HG03095 (cell line): Measurements from ENCODE around the gene ERC2.
"Not testable (repeated sequence)": the region's sequence is repeated elsewhere in the genome, so short reads cannot be mapped to it uniquely, and the experiment has no call there.

Experiments used
- ATAC-seq: cut with Tn5 transposase; IDR thresholded peaks from one replicate; pipeline ENCODE4 v1.9.1; 2021; ENCODE audit warnings: moderate library complexity; ENCODE audit not compliant: unreplicated experiment

ERC2 gene

GRCh38 chr3:56086355-56086754 lies 381.9 kb downstream of the ERC2 start:
- ATAC-seq = no peak

- no peak for ATAC-seq
Observed at GRCh38 chr3:56081246-56081645, 387.0 kb downstream of the ERC2 start.

GRCh38 chr3:56076746-56077145 lies 391.5 kb downstream of the ERC2 start:
- no peak for ATAC-seq

- no peak for ATAC-seq
Observed at GRCh38 chr3:56075089-56075488, 393.2 kb downstream of the ERC2 start.

GRCh38 chr3:56069766-56070165 lies 398.5 kb downstream of the ERC2 start:
- ATAC-seq = no peak

GRCh38 chr3:56066405-56066804 lies 401.9 kb downstream of the ERC2 start:
- ATAC-seq = not testable (repeated sequence)

- ATAC-seq = no peak
Observed at GRCh38 chr3:56064684-56065083, 403.6 kb downstream of the ERC2 start.

- ATAC-seq = no peak
Observed at GRCh38 chr3:56061279-56061626, 407.0 kb downstream of the ERC2 start.

- no peak for ATAC-seq
Observed at GRCh38 chr3:56060521-56061278, 407.6 kb downstream of the ERC2 start.

GRCh38 chr3:56059731-56060130 lies 408.5 kb downstream of the ERC2 start:
- ATAC-seq = no peak

- no peak for ATAC-seq
Observed at GRCh38 chr3:56055951-56056350, 412.3 kb downstream of the ERC2 start.

- no peak for ATAC-seq
Observed at GRCh38 chr3:56055546-56055945, 412.7 kb downstream of the ERC2 start.

GRCh38 chr3:56054844-56055243 lies 413.4 kb downstream of the ERC2 start:
- ATAC-seq = no peak

GRCh38 chr3:56053727-56054126 lies 414.5 kb downstream of the ERC2 start:
- ATAC-seq = no peak

- no peak for ATAC-seq
Observed at GRCh38 chr3:56052188-56052587, 416.1 kb downstream of the ERC2 start.

- ATAC-seq = no peak
Observed at GRCh38 chr3:56051052-56051451, 417.2 kb downstream of the ERC2 start.

- no peak for ATAC-seq
Observed at GRCh38 chr3:56048946-56049345, 419.3 kb downstream of the ERC2 start.

GRCh38 chr3:56048331-56048730 lies 419.9 kb downstream of the ERC2 start:
- no peak for ATAC-seq

- no peak for ATAC-seq
Observed at GRCh38 chr3:56042326-56042951, 425.8 kb downstream of the ERC2 start.

- ATAC-seq = no peak
Observed at GRCh38 chr3:56025326-56025725, 442.9 kb downstream of the ERC2 start.

- ATAC-seq = no peak
Observed at GRCh38 chr3:56023546-56023945, 444.7 kb downstream of the ERC2 start.

- no peak for ATAC-seq
Observed at GRCh38 chr3:56022619-56023018, 445.6 kb downstream of the ERC2 start.
